H1 (cell line): ENCODE results near the gene TEAD1. TPM values are rescaled to one million over a fixed set of nuclear protein-coding genes. Genes with fewer than 3 reads are reported as not detected.

Experiments used
- CTCF ChIA-PET: fragments of 300-600 bp; sonication (Branson Sonifier 250); formaldehyde crosslinking; loops from one replicate; lab custom pipeline; 2021; ENCODE audit not compliant: partially characterized antibody; lab: Charles Lee
- POLR2A ChIA-PET: fragments of 300-600 bp; sonication (Branson Sonifier 250); formaldehyde crosslinking; loops from one replicate; lab custom pipeline; 2021; ENCODE audit warnings: inconsistent platforms; ENCODE audit not compliant: partially characterized antibody; lab: Charles Lee
- DNase-seq, 2 experiments: peaks; one replicate each; pipeline versions ENCODE4 v3.0.0 to v3.0.0-alpha.2; 2010 to 2022; ENCODE audit warnings: low spot score in 2 of 2, low read depth in 1 of 2, mixed read lengths in 1 of 2
- FAIRE-seq: peaks from 2 replicates; lab custom pipeline; 2011; peaks lifted over from hg19 to GRCh38; lab: Jason Lieb, UNC
- H2AFZ ChIP-seq: 2 replicates; pipeline ENCODE4 v1.8.1; 2012; ENCODE audit warnings: low read length, inconsistent platforms
- H2AK5ac ChIP-seq: 2 replicates; pipeline ENCODE4 v1.6.1; 2013; ENCODE audit warnings: low read depth, low read length
- H2BK120ac ChIP-seq: replicated peaks from 2 replicates; pipeline ENCODE3; 2013; ENCODE audit warnings: low read depth, low read length, inconsistent platforms
- H2BK12ac ChIP-seq: 2 replicates; pipeline ENCODE4 v1.6.1; 2013; ENCODE audit warnings: low read depth, low read length
- H2BK15ac ChIP-seq: 2 replicates; pipeline ENCODE4 v1.6.1; 2013; ENCODE audit warnings: low read length
- H2BK20ac ChIP-seq: 2 replicates; pipeline ENCODE4 v1.6.1; 2013; ENCODE audit warnings: low read length
- H2BK5ac ChIP-seq: 2 replicates; pipeline ENCODE4 v1.6.1; 2013; ENCODE audit warnings: low read depth, low read length
- H3K14ac ChIP-seq: 2 replicates; pipeline ENCODE4 v1.6.1; 2013; ENCODE audit warnings: inconsistent platforms; ENCODE audit not compliant: insufficient read length
- H3K18ac ChIP-seq: 2 replicates; pipeline ENCODE4 v1.6.1; 2013; ENCODE audit warnings: low read length; ENCODE audit errors: extremely low read depth
- H3K23ac ChIP-seq: 2 replicates; pipeline ENCODE4 v1.6.1; 2013; ENCODE audit warnings: inconsistent platforms; ENCODE audit not compliant: insufficient read length
- H3K23me2 ChIP-seq: 2 replicates; pipeline ENCODE4 v1.6.1; 2013; ENCODE audit warnings: low read depth, low read length
- H3K27ac ChIP-seq: 2 replicates; pipeline ENCODE4 v1.6.1; 2011; ENCODE audit warnings: low read depth, low read length, inconsistent platforms
- H3K27me3 ChIP-seq, 4 experiments: replicated peaks in 1 of 4; 1 replicate in 1 of 4; 2 replicates in 3 of 4; pipeline versions ENCODE4 v1.6.1 to v1.8.1; 2011 to 2013; ENCODE audit warnings: low read length in 3 of 4, mild to moderate bottlenecking in 3 of 4, inconsistent platforms in 2 of 4, mixed read lengths in 2 of 4, moderate library complexity in 1 of 4; ENCODE audit not compliant: control insufficient read depth in 3 of 4, insufficient read depth in 3 of 4; ENCODE audit errors: extremely low read depth in 1 of 4
- H3K36me3 ChIP-seq, 4 experiments: 2 replicates each; pipeline versions ENCODE4 v1.6.1 to v1.8.1; 2011 to 2013; ENCODE audit warnings: mild to moderate bottlenecking in 4 of 4, low read length in 3 of 4, moderate library complexity in 2 of 4, control low read depth in 1 of 4, inconsistent platforms in 1 of 4; ENCODE audit not compliant: insufficient read depth in 4 of 4, control insufficient read depth in 2 of 4
- H3K4ac ChIP-seq: replicated peaks from 2 replicates; pipeline ENCODE3; 2013; ENCODE audit warnings: low read length, low read depth, mixed read lengths, inconsistent platforms; ENCODE audit not compliant: insufficient read length
- H3K4me1 ChIP-seq, 4 experiments: replicated peaks in 1 of 4; 1 replicate in 1 of 4; 2 replicates in 3 of 4; pipeline versions ENCODE4 v1.6.1 to v1.8.1; 2011 to 2013; ENCODE audit warnings: low read length in 3 of 4, inconsistent platforms in 2 of 4, mixed read lengths in 1 of 4; ENCODE audit not compliant: insufficient read depth in 4 of 4, control insufficient read depth in 3 of 4
- H3K4me2 ChIP-seq, 2 experiments: 2 replicates each; pipeline versions ENCODE4 v1.6.1 to v1.8.1; 2011 to 2013; ENCODE audit warnings: low read depth in 2 of 2, low read length in 2 of 2, control low read depth in 1 of 2, inconsistent platforms in 1 of 2, mild to moderate bottlenecking in 1 of 2; ENCODE audit not compliant: insufficient read depth in 1 of 2
- H3K4me3 ChIP-seq, 4 experiments: fragments of 200-600, 300-600 bp in 1 of 4; sonication (generic), shearing (Covaris generic), sonication (Bioruptor Twin) in 1 of 4; 2 replicates each; pipeline versions ENCODE4 v1.5.1 to v1.8.1; 2011 to 2016; ENCODE audit warnings: low read length in 4 of 4, low read depth in 3 of 4, control low read depth in 2 of 4, inconsistent platforms in 2 of 4, mild to moderate bottlenecking in 2 of 4, mixed read lengths in 1 of 4, moderate library complexity in 1 of 4; ENCODE audit not compliant: insufficient read depth in 2 of 4; ENCODE audit errors: extremely low read depth in 1 of 4
- H3K56ac ChIP-seq: replicated peaks from 2 replicates; pipeline ENCODE3; 2013; ENCODE audit warnings: low read depth, mild to moderate bottlenecking, mixed read lengths, low read length, inconsistent platforms; ENCODE audit not compliant: insufficient read length
- H3K79me1 ChIP-seq: 2 replicates; pipeline ENCODE4 v1.6.1; 2013; ENCODE audit warnings: low read depth, low read length, control low read depth
- H3K79me2 ChIP-seq, 2 experiments: 2 replicates each; pipeline versions ENCODE4 v1.6.1 to v1.8.1; 2012 to 2013; ENCODE audit warnings: low read length in 2 of 2, mild to moderate bottlenecking in 2 of 2, inconsistent platforms in 1 of 2; ENCODE audit not compliant: insufficient read depth in 2 of 2, control insufficient read depth in 1 of 2
- H3K9ac ChIP-seq, 4 experiments: replicated peaks in 1 of 4; 1 replicate in 1 of 4; 2 replicates in 3 of 4; pipeline versions ENCODE4 v1.6.1 to v1.8.1; 2011 to 2013; ENCODE audit warnings: low read depth in 3 of 4, low read length in 3 of 4, control low read depth in 2 of 4, mild to moderate bottlenecking in 2 of 4, moderate library complexity in 2 of 4, inconsistent platforms in 1 of 4; ENCODE audit errors: extremely low read depth in 1 of 4
- H3K9me3 ChIP-seq, 2 experiments: 2 replicates each; pipeline versions ENCODE4 v1.6.1 to v1.8.1; 2012 to 2013; ENCODE audit warnings: mild to moderate bottlenecking in 2 of 2, moderate library complexity in 2 of 2, control low read depth in 1 of 2, inconsistent platforms in 1 of 2, low read depth in 1 of 2, low read length in 1 of 2, mixed read lengths in 1 of 2; ENCODE audit not compliant: insufficient read depth in 2 of 2
- H4K20me1 ChIP-seq, 2 experiments: replicated peaks in 1 of 2; 2 replicates each; pipeline versions ENCODE3 to v1.8.1; 2011 to 2013; ENCODE audit warnings: inconsistent platforms in 2 of 2, low read length in 2 of 2, mild to moderate bottlenecking in 1 of 2; ENCODE audit not compliant: insufficient read depth in 2 of 2, control insufficient read depth in 1 of 2
- H4K5ac ChIP-seq: 2 replicates; pipeline ENCODE4 v1.6.1; 2013; ENCODE audit warnings: low read length, low read depth, mixed read lengths, inconsistent platforms; ENCODE audit not compliant: insufficient read length
- H4K8ac ChIP-seq: 2 replicates; pipeline ENCODE4 v1.8.0; 2013; ENCODE audit warnings: mild to moderate bottlenecking, moderate library complexity, low read length, inconsistent platforms; ENCODE audit not compliant: insufficient read depth; ENCODE audit errors: extremely low read depth
- H4K91ac ChIP-seq: replicated peaks from 2 replicates; pipeline ENCODE3; 2013; ENCODE audit warnings: low read length, mixed read lengths, inconsistent platforms; ENCODE audit not compliant: insufficient read length
- CHD1 ChIP-seq: IDR thresholded peaks from 2 replicates; pipeline ENCODE4 v1.6.1; 2012; ENCODE audit warnings: low read depth, low read length, improper control_type of control experiment
- HDAC2 ChIP-seq, 2 experiments: fragments of 300-600 bp in 1 of 2; sonication (generic) in 1 of 2; IDR thresholded peaks; 2 replicates each; pipeline ENCODE4 v1.6.1; 2011 to 2012; ENCODE audit warnings: low read depth in 2 of 2, low read length in 2 of 2, mild to moderate bottlenecking in 2 of 2, moderate library complexity in 2 of 2, borderline replicate concordance in 1 of 2, inconsistent platforms in 1 of 2
- KDM5A ChIP-seq: fragments of 200-600 bp; IDR thresholded peaks from 2 replicates; pipeline ENCODE4 v1.7.1; 2012; ENCODE audit warnings: mild to moderate bottlenecking, low read length, inconsistent platforms, mixed read lengths
- NANOG ChIP-seq: IDR thresholded peaks from 2 replicates; pipeline ENCODE4 v1.6.1; 2011; ENCODE audit warnings: low read length, low read depth, mild to moderate bottlenecking, inconsistent platforms; ENCODE audit not compliant: insufficient read depth, poor library complexity, severe bottlenecking
- RBBP5 ChIP-seq: IDR thresholded peaks from 2 replicates; pipeline ENCODE4 v1.7.1; 2012; ENCODE audit warnings: low read depth, mild to moderate bottlenecking, inconsistent platforms, low read length, moderate library complexity, borderline replicate concordance
- SP2 ChIP-seq: IDR thresholded peaks from 2 replicates; pipeline ENCODE4 v1.6.1; 2012; ENCODE audit warnings: mild to moderate bottlenecking, low read length, inconsistent platforms
- TCF12 ChIP-seq: IDR thresholded peaks from 2 replicates; pipeline ENCODE4 v1.6.1; 2011; ENCODE audit warnings: low read depth, mild to moderate bottlenecking, low read length
- ZNF274 ChIP-seq: IDR thresholded peaks from 2 replicates; pipeline ENCODE4 v1.7.0; 2012; ENCODE audit warnings: low read length, borderline replicate concordance; ENCODE audit errors: extremely low read depth
- WGBS, 2 experiments: shearing (Covaris generic) in 1 of 2; methylation state at CpG; one replicate each; pipeline versions ENCODE4 v1.1.6 to v1.1.7; 2013 to 2015; ENCODE audit warnings: low lambda C conversion rate in 2 of 2, mixed read lengths in 2 of 2, inconsistent platforms in 1 of 2, low coverage in 1 of 2, missing lambda C conversion rate in 1 of 2; ENCODE audit not compliant: insufficient replicate concordance in 2 of 2, insufficient coverage in 1 of 2, insufficient read length in 1 of 2; ENCODE audit errors: extremely low coverage in 1 of 2, missing lambda C conversion rate in 1 of 2; 5-methylcytosine and 5-hydroxymethylcytosine counted together
- polyA plus RNA-seq, 7 experiments: library from polyadenylated mRNA; depleted of rRNA in 3 of 7; stranded (reverse) in 5 of 7; unstranded in 2 of 7; fragments of >200 nt in 5 of 7; fragments of 200-250 nt in 2 of 7; gene quantifications; 1 replicate in 5 of 7; 2 replicates in 1 of 7; 4 replicates in 1 of 7; pipeline versions ENCODE4 v1.2.1 to v1.2.3, GENCODE V29; 2011 to 2013; ENCODE audit warnings: missing spikeins in 2 of 7, mixed read lengths in 2 of 7
- total RNA-seq: library from RNA; stranded (reverse); fragmentation: NEBNext Ultra II Directional; extraction: Animal tissue kit (Norgen Biotek cat#: 25700); gene quantifications from 2 replicates; pipeline ENCODE4 v1.2.1, GENCODE V29; 2021

Gene TEAD1
- total and polyA plus RNA-seq, 2 of the 8 experiments (the other 6 are each of a cell fraction or from before 2014, with no cell fraction given), result 15.6 to 67.4 TPM

DNA sequence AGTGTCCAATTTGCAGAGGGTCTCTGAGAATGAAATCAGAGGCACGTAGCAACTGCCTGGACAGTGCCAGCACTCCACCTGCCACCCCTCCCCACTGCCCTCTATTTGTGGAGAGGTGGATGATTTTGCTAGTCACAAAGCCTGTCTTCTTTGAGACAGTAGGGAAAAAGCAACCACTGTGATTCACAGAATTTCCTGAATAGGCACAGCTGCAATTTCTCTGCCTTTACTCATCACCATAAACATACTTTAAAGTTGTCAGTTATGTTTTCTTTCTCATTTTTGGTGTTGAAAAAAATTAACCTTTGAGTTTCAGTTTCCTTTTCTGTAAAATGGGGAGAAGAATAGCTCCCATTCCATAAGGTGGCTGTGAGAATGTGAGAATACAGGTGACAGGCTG lies 134.3 kb downstream of the TEAD1 start:
- H3K27me3 ChIP-seq, result no peaks in the 10 kb centered on the region
- H2BK12ac ChIP-seq, result no peak overlapping the region
- no peak overlapping the region for H2BK5ac ChIP-seq
- POLR2A ChIA-PET, result no interaction called here
- no peak overlapping the region for H3K27ac ChIP-seq
- WGBS, 2 experiments, result 89% methylated on average over 1 of the region's 1 CpG; no CpG with 5 or more reads in 1 of the 2 experiments
- H3K56ac ChIP-seq, result no peak overlapping the region
- H3K23ac ChIP-seq, result no peak overlapping the region
- no peak overlapping the region for H3K14ac ChIP-seq
- H2AK5ac ChIP-seq, result no peak overlapping the region
- peaks cover 7% of the 10 kb centered on the region; the same call in 1 of the 2 replicates for H3K79me1 ChIP-seq
- H4K20me1 ChIP-seq, result no peaks in the 10 kb centered on the region
- TF ChIP-seq CHD1 (no peak), RBBP5 (no peak), HDAC2 (IDR thresholded peaks at IDR 0.05; ENCODE audit: borderline replicate concordance in 1 of 2, low read depth in 2 of 2, low read length in 2 of 2) (no peak), TCF12 (no peak), NANOG (no peak), KDM5A (no peak), ZNF274 (no peak), SP2 (no peak)
- TF ChIP-seq, all 59 proteins: peak for 0
- Histone ChIP-seq H2AFZ (no peak overlapping the region), H4K8ac (no peak overlapping the region), H3K4ac (no peak overlapping the region), H3K18ac (no peak overlapping the region), H3K23me2 (no peaks in the 10 kb centered on the region), H2BK15ac (no peak overlapping the region), H4K91ac (no peak overlapping the region), H3K79me2 (peaks cover 0 to 92% of the 10 kb centered on the region in 2 experiments; a peak in 3 of 4 replicates), H4K5ac (no peak overlapping the region), H3K4me2 (no peak overlapping the region), H3K36me3 (no peaks in the 10 kb centered on the region), H2BK20ac (no peak overlapping the region), H2BK120ac (no peak overlapping the region), H3K4me3 (no peak overlapping the region), H3K4me1 (peaks cover 3 to 20% (median 10%) of the 10 kb centered on the region in 4 experiments), H3K9me3 (no peaks in the 10 kb centered on the region), H3K9ac (no peak overlapping the region)
- FAIRE-seq, result no peak
- CTCF ChIA-PET, result interaction anchor here (0.7 to 1.5 kb wide), 5 partner anchors 17 to 137 kb away, joined by 3 read pairs; no protein-coding TSS in a partner anchor
- no peak for DNase-seq
